Activated CD4-positive, alpha-beta memory T cell treated with anti-CD3 and anti-CD28 coated beads for 36 hours (primary cell): Measurements from ENCODE around the gene LYZL1. TPM values are rescaled to one million over a fixed set of nuclear protein-coding genes. Genes with fewer than 3 reads are reported as not detected.
"Not testable (repeated sequence)": the region's sequence is repeated elsewhere in the genome, so short reads cannot be mapped to it uniquely, and the experiment has no call there.

Source experiments
- CTCF ChIA-PET: fragments of 350-600 bp; sonication (Branson Sonifier 250); formaldehyde crosslinking; loops from one replicate; lab custom pipeline; 2021; ENCODE audit warnings: antibody characterized with exemption, inconsistent platforms; lab: Charles Lee
- POLR2A ChIA-PET: fragments of 350-600 bp; sonication (Branson Sonifier 250); formaldehyde crosslinking; loops from one replicate; lab custom pipeline; 2021; ENCODE audit warnings: antibody characterized with exemption; lab: Charles Lee
- DNase-seq: peaks from one replicate; pipeline ENCODE4 v3.0.0-alpha.2; 2020
- H3K27ac Mint-ChIP-seq: one replicate; pipeline ENCODE4 v1.8.0; 2021; ENCODE audit warnings: mixed read lengths
- H3K27me3 Mint-ChIP-seq: one replicate; pipeline ENCODE4 v1.8.0; 2021; ENCODE audit warnings: mixed read lengths
- H3K36me3 Mint-ChIP-seq: one replicate; pipeline ENCODE4 v1.8.0; 2021; ENCODE audit warnings: mixed read lengths
- H3K4me1 Mint-ChIP-seq: one replicate; pipeline ENCODE4 v1.8.0; 2021; ENCODE audit warnings: low read depth, mixed read lengths
- H3K4me3 Mint-ChIP-seq: one replicate; pipeline ENCODE4 v1.8.0; 2021; ENCODE audit warnings: mild to moderate bottlenecking, mixed read lengths
- H3K9me3 Mint-ChIP-seq: one replicate; pipeline ENCODE4 v1.8.0; 2021; ENCODE audit warnings: mixed read lengths
- intact Hi-C: fragments of 100-400 bp; cut with micrococcal nuclease; formaldehyde crosslinking; loops from one replicate; pipeline ENCODE4 v1.15.1; 2023
- total RNA-seq, 2 experiments: library from RNA; stranded (reverse); gene quantifications; one replicate each; pipeline ENCODE4 v1.2.3, GENCODE V29; 2021

The LYZL1 gene
- not detected for total RNA-seq

DNA sequence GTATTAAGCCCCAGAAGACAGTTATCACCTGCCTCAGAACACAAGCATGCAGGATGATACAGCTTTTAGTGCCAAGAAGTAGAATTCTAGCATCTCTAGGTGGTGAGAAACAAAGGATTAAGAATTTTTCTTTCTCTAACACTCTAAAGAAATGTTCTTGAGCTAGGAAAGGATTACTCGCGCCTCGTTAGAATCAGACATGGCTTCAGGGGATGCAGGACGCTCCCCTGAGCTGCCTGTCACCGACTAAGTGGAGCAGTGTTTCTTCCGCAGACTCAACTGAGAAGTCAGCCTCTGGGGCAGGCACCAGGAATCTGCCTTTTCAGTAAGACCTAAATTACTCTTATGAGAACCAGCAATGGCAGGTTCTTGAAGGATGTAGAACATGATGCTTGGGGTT, at the start of gene LYZL1:
Gene LYZL1 (plus strand): TSS at position 165 of the 400 bp plus-strand sequence. CDS start 2,798 bp downstream, outside the sequence.
- H3K4me3 Mint-ChIP-seq, CTCF ChIA-PET, POLR2A ChIA-PET, H3K27me3 Mint-ChIP-seq, H3K27ac Mint-ChIP-seq, DNase-seq, H3K9me3 Mint-ChIP-seq, H3K36me3 Mint-ChIP-seq, intact Hi-C loops, H3K4me1 Mint-ChIP-seq: not testable (repeated sequence)

GRCh38 chr10:29239569-29240472, 49.0 kb upstream of the LYZL1 start:
- POLR2A ChIA-PET, result no interaction called here
- CTCF ChIA-PET, result no interaction called here
- Mint-ChIP-seq H3K4me3 (no peak overlapping the region), H3K4me1 (no peaks in the 10 kb centered on the region), H3K27me3 (peaks cover 4% of the 10 kb centered on the region), H3K9me3 (no peaks in the 10 kb centered on the region), H3K36me3 (no peaks in the 10 kb centered on the region), H3K27ac (no peak overlapping the region)
- DNase-seq, result no peak
- intact Hi-C loops, result no loop called here

DNA sequence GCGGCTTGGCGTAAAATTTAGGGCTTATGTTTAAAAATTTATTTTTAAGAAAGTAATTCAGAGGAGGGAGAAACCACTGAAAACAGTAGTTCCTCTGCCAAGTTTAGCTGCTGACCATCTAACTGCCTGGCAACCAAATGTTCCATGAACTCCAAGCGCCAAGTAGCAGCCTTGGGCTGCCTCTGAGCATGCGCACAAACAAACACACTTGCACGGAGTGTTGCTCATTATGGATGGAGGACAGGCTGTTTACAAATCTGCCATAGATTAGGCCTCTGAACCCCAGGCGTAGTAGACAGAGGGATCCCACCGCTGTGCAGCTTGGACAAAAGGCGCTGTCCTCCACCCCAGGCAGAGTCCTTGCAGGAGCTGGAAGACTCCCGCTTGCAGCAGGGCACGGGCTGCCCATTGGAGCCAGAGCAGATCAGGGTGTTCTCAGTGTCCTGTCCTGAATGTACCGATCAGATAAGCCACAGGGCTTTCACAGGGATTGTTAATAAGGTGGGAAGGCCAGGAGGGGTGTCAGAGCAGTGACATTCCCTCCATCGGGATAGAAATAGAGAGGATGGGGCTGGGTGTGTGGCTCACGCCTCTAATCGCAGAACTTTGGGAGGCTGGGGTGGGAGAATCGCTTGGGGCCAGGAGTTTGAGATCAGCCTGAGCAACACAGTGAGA, 47.7 kb upstream of the LYZL1 start:
- H3K36me3 Mint-ChIP-seq, result no peaks in the 10 kb centered on the region
- no peak overlapping the region for H3K27ac Mint-ChIP-seq
- POLR2A ChIA-PET, result no interaction called here
- no peak overlapping the region for H3K4me3 Mint-ChIP-seq
- DNase-seq, result no peak
- intact Hi-C loops, result no loop called here
- H3K9me3 Mint-ChIP-seq, result no peaks in the 10 kb centered on the region
- H3K27me3 Mint-ChIP-seq, result peaks cover 6% of the 10 kb centered on the region
- no peaks in the 10 kb centered on the region for H3K4me1 Mint-ChIP-seq
- CTCF ChIA-PET, result no interaction called here

GRCh38 chr10:29241925-29242324, 46.9 kb upstream of the LYZL1 start:
- H3K36me3 Mint-ChIP-seq, result no peaks in the 10 kb centered on the region
- intact Hi-C loops, result no loop called here
- DNase-seq, result no peak
- peaks cover 8% of the 10 kb centered on the region for H3K27me3 Mint-ChIP-seq
- H3K4me3 Mint-ChIP-seq, result no peak overlapping the region
- no peaks in the 10 kb centered on the region for H3K4me1 Mint-ChIP-seq
- ChIA-PET POLR2A (no interaction called here), CTCF (no interaction called here)
- no peaks in the 10 kb centered on the region for H3K9me3 Mint-ChIP-seq
- no peak overlapping the region for H3K27ac Mint-ChIP-seq

DNA sequence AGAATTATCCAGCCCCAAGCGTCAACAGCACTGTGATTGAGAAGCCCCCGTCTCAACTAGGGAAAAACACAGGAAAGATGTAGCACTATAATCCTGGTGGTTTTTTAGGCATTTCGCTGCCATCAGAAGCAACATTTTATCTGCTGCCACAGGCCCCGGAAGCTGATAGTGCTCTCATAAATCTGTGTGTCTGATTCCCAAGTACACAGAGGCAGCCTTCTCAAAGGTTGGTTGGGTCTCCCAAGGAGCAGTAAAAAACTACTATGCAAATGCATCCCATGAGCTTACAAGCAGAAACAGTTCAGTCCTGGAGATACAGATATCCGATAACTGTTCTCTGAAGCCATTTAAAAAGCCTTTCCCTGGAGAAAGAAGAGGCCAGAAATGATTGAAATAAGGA, 45.8 kb upstream of the LYZL1 start:
- intact Hi-C loops, result no loop called here
- H3K36me3 Mint-ChIP-seq, result no peaks in the 10 kb centered on the region
- H3K9me3 Mint-ChIP-seq, result no peaks in the 10 kb centered on the region
- no peaks in the 10 kb centered on the region for H3K4me1 Mint-ChIP-seq
- peaks cover 8% of the 10 kb centered on the region for H3K27me3 Mint-ChIP-seq
- POLR2A ChIA-PET, result no interaction called here
- CTCF ChIA-PET, result no interaction called here
- no peak overlapping the region for H3K27ac Mint-ChIP-seq
- DNase-seq, result no peak
- no peak overlapping the region for H3K4me3 Mint-ChIP-seq

DNA sequence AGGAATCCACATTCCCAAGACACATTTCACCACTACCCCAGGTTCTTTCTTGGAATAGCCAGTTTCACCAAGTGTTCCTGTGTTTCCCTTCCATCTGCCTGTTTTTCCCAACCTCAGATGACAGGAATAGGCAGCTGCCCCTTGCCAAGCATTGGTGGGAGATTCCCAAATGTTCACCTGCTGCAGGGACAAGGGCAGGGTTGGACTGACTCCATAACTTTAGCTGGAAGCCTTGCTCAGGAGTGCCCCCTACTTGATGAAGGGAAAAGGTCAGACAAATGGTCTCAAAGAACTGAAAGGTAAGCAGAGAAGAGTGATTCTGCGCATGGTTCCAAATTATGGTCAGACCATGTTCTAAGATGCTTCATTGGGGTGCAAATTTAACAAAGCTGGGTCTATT, 45.1 kb upstream of the LYZL1 start:
- DNase-seq, result no peak
- Mint-ChIP-seq H3K27ac (no peak overlapping the region), H3K4me3 (no peak overlapping the region), H3K36me3 (no peaks in the 10 kb centered on the region), H3K27me3 (peaks cover 8% of the 10 kb centered on the region), H3K4me1 (no peaks in the 10 kb centered on the region), H3K9me3 (no peaks in the 10 kb centered on the region)
- CTCF ChIA-PET, result no interaction called here
- POLR2A ChIA-PET, result no interaction called here
- intact Hi-C loops, result no loop called here

- H3K4me3 Mint-ChIP-seq, result no peak overlapping the region
- peaks cover 9% of the 10 kb centered on the region for H3K27me3 Mint-ChIP-seq
- POLR2A ChIA-PET, result no interaction called here
- H3K36me3 Mint-ChIP-seq, result no peaks in the 10 kb centered on the region
- no peaks in the 10 kb centered on the region for H3K4me1 Mint-ChIP-seq
- H3K27ac Mint-ChIP-seq, result no peak overlapping the region
- CTCF ChIA-PET, result no interaction called here
- intact Hi-C loops, result no loop called here
- no peaks in the 10 kb centered on the region for H3K9me3 Mint-ChIP-seq
- no peak for DNase-seq
These were observed 43.9 kb upstream of the LYZL1 start for GRCh38 chr10:29244978-29245377.

DNA sequence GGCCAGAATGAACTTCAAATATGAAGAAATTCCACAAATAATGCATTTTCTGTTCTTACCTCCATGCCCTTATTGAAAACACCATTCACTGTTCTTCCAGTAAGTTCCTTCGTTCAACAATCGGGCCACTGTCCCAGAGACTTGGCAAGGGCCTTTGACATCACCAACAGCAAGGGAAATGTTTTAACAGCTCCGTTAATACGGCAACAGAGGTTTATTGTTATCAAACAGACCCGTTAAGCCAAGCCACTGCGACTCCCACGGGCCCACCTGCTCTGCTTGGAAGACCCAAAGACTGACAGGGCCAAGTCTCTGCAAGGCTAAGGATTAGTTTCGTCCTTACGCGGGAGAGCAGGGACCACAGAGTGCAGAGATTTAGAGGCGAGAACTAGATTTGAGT, 43.4 kb upstream of the LYZL1 start:
- no peaks in the 10 kb centered on the region for H3K4me1 Mint-ChIP-seq
- ChIA-PET CTCF (no interaction called here), POLR2A (no interaction called here)
- no peaks in the 10 kb centered on the region for H3K9me3 Mint-ChIP-seq
- intact Hi-C loops, result no loop called here
- H3K36me3 Mint-ChIP-seq, result no peaks in the 10 kb centered on the region
- H3K4me3 Mint-ChIP-seq, result no peak overlapping the region
- no peak for DNase-seq
- H3K27me3 Mint-ChIP-seq, result peaks cover 9% of the 10 kb centered on the region
- no peak overlapping the region for H3K27ac Mint-ChIP-seq

DNA sequence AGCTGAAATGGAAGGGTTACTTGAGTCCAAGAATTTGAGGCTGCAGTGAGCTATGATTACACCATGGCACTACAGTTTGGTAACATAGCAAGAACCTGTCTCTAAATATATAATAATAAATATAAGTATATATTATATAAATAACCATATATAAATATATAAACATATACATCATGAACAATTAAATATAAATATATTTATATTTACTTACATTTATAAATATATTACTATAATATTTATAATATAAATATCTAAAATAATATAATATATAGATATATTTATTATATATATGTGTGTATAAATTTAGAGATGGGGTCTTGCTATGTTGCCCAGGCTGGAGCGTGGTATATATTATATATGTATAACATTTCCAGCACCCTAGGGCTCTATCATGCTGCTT, 42.4 kb upstream of the LYZL1 start:
- ChIA-PET POLR2A (no interaction called here), CTCF (interaction anchor here (0.7 kb wide), 1 partner anchor 576 kb away, joined by 3 read pairs; no protein-coding TSS in a partner anchor)
- Mint-ChIP-seq H3K27ac (no peak overlapping the region), H3K4me3 (no peak overlapping the region), H3K36me3 (no peaks in the 10 kb centered on the region), H3K9me3 (no peaks in the 10 kb centered on the region), H3K27me3 (peaks cover 9% of the 10 kb centered on the region), H3K4me1 (no peaks in the 10 kb centered on the region)
- no peak for DNase-seq
- intact Hi-C loops, result no loop called here

DNA sequence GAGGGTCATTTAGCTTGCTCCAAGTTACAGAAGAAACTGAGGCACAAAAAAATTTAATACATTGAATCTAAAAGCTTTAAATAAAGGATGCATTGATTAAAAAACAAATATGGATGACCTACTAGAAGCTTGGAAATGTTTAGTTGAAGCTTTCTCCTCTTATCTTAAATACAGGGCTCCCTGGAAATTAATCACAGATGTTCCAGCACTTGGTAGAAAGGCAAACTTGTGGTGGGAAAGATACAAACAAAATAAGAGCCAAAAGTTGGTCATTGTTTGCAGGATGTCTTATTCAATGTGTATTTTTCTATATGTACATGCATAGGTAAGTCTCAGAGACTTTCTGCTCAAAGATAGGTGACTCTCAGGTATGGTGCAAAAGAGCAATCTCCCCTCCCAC, 40.7 kb upstream of the LYZL1 start:
- Mint-ChIP-seq H3K27me3 (peaks cover 7% of the 10 kb centered on the region), H3K27ac (no peak overlapping the region), H3K36me3 (no peaks in the 10 kb centered on the region), H3K4me3 (no peak overlapping the region), H3K9me3 (no peaks in the 10 kb centered on the region), H3K4me1 (no peaks in the 10 kb centered on the region)
- ChIA-PET CTCF (no interaction called here), POLR2A (no interaction called here)
- no peak for DNase-seq
- intact Hi-C loops, result no loop called here

DNA sequence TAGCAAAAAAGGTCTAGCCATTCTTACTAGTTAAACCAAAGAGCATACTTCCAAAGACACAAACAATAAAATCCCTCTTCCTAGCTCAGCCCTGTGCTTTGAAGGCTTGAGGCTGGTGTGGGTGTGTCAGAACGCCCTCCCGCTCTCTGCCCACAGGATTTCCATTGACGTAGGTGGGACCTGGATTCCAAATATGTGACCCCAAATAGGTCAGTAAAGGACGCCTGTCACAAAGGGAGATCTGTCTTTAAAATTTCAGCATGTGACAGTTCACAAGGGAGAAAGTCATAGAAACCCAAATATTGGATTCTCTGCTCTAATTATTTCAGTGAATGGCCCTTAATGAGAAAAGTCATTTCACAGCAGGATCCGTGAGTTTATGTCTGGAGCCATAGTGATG, 39.9 kb upstream of the LYZL1 start:
- no peaks in the 10 kb centered on the region for H3K36me3 Mint-ChIP-seq
- no peaks in the 10 kb centered on the region for H3K4me1 Mint-ChIP-seq
- no peak overlapping the region for H3K27ac Mint-ChIP-seq
- ChIA-PET CTCF (no interaction called here), POLR2A (no interaction called here)
- intact Hi-C loops, result no loop called here
- DNase-seq, result no peak
- H3K9me3 Mint-ChIP-seq, result no peaks in the 10 kb centered on the region
- H3K27me3 Mint-ChIP-seq, result peaks cover 8% of the 10 kb centered on the region
- H3K4me3 Mint-ChIP-seq, result no peak overlapping the region

- CTCF ChIA-PET, result no interaction called here
- H3K36me3 Mint-ChIP-seq, result no peaks in the 10 kb centered on the region
- intact Hi-C loops, result no loop called here
- H3K9me3 Mint-ChIP-seq, result no peaks in the 10 kb centered on the region
- DNase-seq, result no peak
- H3K27me3 Mint-ChIP-seq, result peaks cover 8% of the 10 kb centered on the region
- no peak overlapping the region for H3K4me3 Mint-ChIP-seq
- POLR2A ChIA-PET, result no interaction called here
- H3K4me1 Mint-ChIP-seq, result no peaks in the 10 kb centered on the region
- no peak overlapping the region for H3K27ac Mint-ChIP-seq
These were observed 38.8 kb upstream of the LYZL1 start for GRCh38 chr10:29250066-29250465.
